Liver (tissue), 9 donors: ENCODE data around the gene DAB1. TPM values are rescaled to one million over a fixed set of nuclear protein-coding genes. Genes with fewer than 3 reads are reported as not detected.

ENCODE experiments used
- DNase-seq: peaks from one replicate; pipeline ENCODE4 v3.0.0-alpha.2; 2017; ENCODE audit warnings: low spot score
- H3K27ac ChIP-seq, 2 donors: one replicate each; pipeline ENCODE4 v1.7.0; 2013; ENCODE audit warnings: inconsistent platforms in 2 of 2, low read length in 2 of 2, control low read depth in 1 of 2, low read depth in 1 of 2, mild to moderate bottlenecking in 1 of 2
- H3K27me3 ChIP-seq, 4 donors: one replicate each; pipeline versions ENCODE4 v1.6.1 to v1.7.0; 2013; ENCODE audit warnings: low read length in 3 of 4, inconsistent platforms in 1 of 4, mild to moderate bottlenecking in 1 of 4, moderate library complexity in 1 of 4; ENCODE audit not compliant: control insufficient read depth in 4 of 4, insufficient read depth in 4 of 4
- H3K36me3 ChIP-seq, 4 donors: one replicate each; pipeline versions ENCODE4 v1.6.1 to v1.7.0; 2013; ENCODE audit warnings: low read length in 3 of 4, mild to moderate bottlenecking in 3 of 4, low read depth in 1 of 4, moderate library complexity in 1 of 4; ENCODE audit not compliant: control insufficient read depth in 4 of 4, insufficient read depth in 3 of 4
- H3K4me1 ChIP-seq, 4 donors: one replicate each; pipeline versions ENCODE4 v1.6.1 to v1.7.0; 2013; ENCODE audit warnings: low read length in 3 of 4, mild to moderate bottlenecking in 3 of 4, moderate library complexity in 1 of 4; ENCODE audit not compliant: control insufficient read depth in 4 of 4, insufficient read depth in 4 of 4
- H3K4me3 ChIP-seq, 3 donors: one replicate each; pipeline versions ENCODE4 v1.6.1 to v1.7.0; 2013; ENCODE audit warnings: low read length in 3 of 3, control low read depth in 1 of 3, low read depth in 1 of 3, mild to moderate bottlenecking in 1 of 3
- H3K9ac ChIP-seq, 2 donors: one replicate each; pipeline ENCODE4 v1.7.0; 2013; ENCODE audit warnings: low read length in 2 of 2, mild to moderate bottlenecking in 2 of 2, moderate library complexity in 2 of 2, control low read depth in 1 of 2, low read depth in 1 of 2
- H3K9me3 ChIP-seq, 4 donors: one replicate each; pipeline versions ENCODE4 v1.6.1 to v1.7.0; 2013; ENCODE audit warnings: low read length in 3 of 4; ENCODE audit not compliant: control insufficient read depth in 4 of 4
- CTCF ChIP-seq: fragments of 150-350 bp; IDR thresholded peaks from 2 replicates; pipeline ENCODE4 v1.5.1; 2017; ENCODE audit warnings: improper control_type of control experiment, low read depth, low read length; ENCODE audit not compliant: missing input control
- EGR1 ChIP-seq, 2 donors: IDR thresholded peaks; 2 replicates each; pipeline ENCODE4 v1.6.1; 2016 to 2018; ENCODE audit warnings: antibody characterized with exemption in 2 of 2, low read depth in 2 of 2
- FOXA1 ChIP-seq: IDR thresholded peaks from 2 replicates; pipeline ENCODE4 v1.6.1; 2016; ENCODE audit warnings: antibody characterized with exemption
- FOXA2 ChIP-seq: IDR thresholded peaks from 2 replicates; pipeline ENCODE4 v1.6.1; 2016; ENCODE audit warnings: antibody characterized with exemption
- GABPA ChIP-seq, 2 donors: IDR thresholded peaks in 1 of 2; conservative IDR thresholded peaks in 1 of 2; 2 replicates each; pipeline ENCODE4 v1.6.1; 2016; ENCODE audit warnings: antibody characterized with exemption in 2 of 2, mild to moderate bottlenecking in 1 of 2, moderate library complexity in 1 of 2
- HNF4A ChIP-seq, 2 donors: conservative IDR thresholded peaks; 2 replicates each; pipeline ENCODE4 v1.6.1; 2016; ENCODE audit warnings: antibody characterized with exemption in 2 of 2, mild to moderate bottlenecking in 2 of 2
- HNF4G ChIP-seq: IDR thresholded peaks from 2 replicates; pipeline ENCODE4 v1.6.1; 2016; ENCODE audit warnings: antibody characterized with exemption
- JUND ChIP-seq, 2 donors: IDR thresholded peaks; 2 replicates each; pipeline ENCODE4 v1.6.1; 2016; ENCODE audit warnings: antibody characterized with exemption in 2 of 2
- MAX ChIP-seq: IDR thresholded peaks from 2 replicates; pipeline ENCODE4 v1.6.1; 2016; ENCODE audit warnings: antibody characterized with exemption
- RAD21 ChIP-seq, 2 donors: IDR thresholded peaks; 2 replicates each; pipeline ENCODE4 v1.6.1; 2016; ENCODE audit warnings: antibody characterized with exemption in 2 of 2, mild to moderate bottlenecking in 2 of 2
- REST ChIP-seq: IDR thresholded peaks from 2 replicates; pipeline ENCODE4 v1.6.1; 2016; ENCODE audit warnings: antibody characterized with exemption, mild to moderate bottlenecking
- RXRA ChIP-seq, 2 donors: IDR thresholded peaks; 2 replicates each; pipeline ENCODE4 v1.6.1; 2017 to 2018; ENCODE audit warnings: antibody characterized with exemption in 2 of 2, mild to moderate bottlenecking in 1 of 2
- SP1 ChIP-seq: IDR thresholded peaks from 2 replicates; pipeline ENCODE4 v1.6.1; 2018; ENCODE audit warnings: antibody characterized with exemption, mild to moderate bottlenecking
- TAF1 ChIP-seq: conservative IDR thresholded peaks from 2 replicates; pipeline ENCODE4 v1.6.1; 2016; ENCODE audit warnings: antibody characterized with exemption, mild to moderate bottlenecking
- YY1 ChIP-seq: IDR thresholded peaks from 2 replicates; pipeline ENCODE4 v1.6.1; 2016; ENCODE audit warnings: antibody characterized with exemption, mild to moderate bottlenecking
- ZBTB33 ChIP-seq: IDR thresholded peaks from 2 replicates; pipeline ENCODE4 v1.6.1; 2016; ENCODE audit warnings: antibody characterized with exemption
- WGBS: extraction: QIAGEN DNeasy Blood & Tissue Kit; methylation state at CpG from one replicate; pipeline ENCODE4 v1.1.7; 2013; 5-methylcytosine and 5-hydroxymethylcytosine counted together
- polyA plus RNA-seq, 2 donors: library from polyadenylated mRNA; stranded (reverse) in 1 of 2; unstranded in 1 of 2; fragments of 200-250 nt in 1 of 2; fragments of >200 nt in 1 of 2; fragmentation: Nextera tagmentation in 1 of 2; extraction: Ambion mirVana in 1 of 2; gene quantifications; one replicate each; pipeline versions ENCODE4 v1.2.1 to v1.2.3, GENCODE V29; 2013 to 2015
- total RNA-seq, 2 donors: library from RNA; depleted of rRNA; stranded (reverse); fragments of >200 nt; gene quantifications; one replicate each; pipeline ENCODE4 v1.2.3, GENCODE V29; 2014
- donor health status: healthy.
- donor health status: healthy.
- donor health status: healthy.
- donor health status: healthy.
- donor health status: healthy.

Gene DAB1
- total and polyA plus RNA-seq, 4 donors: 0.54 to 1.7 (median 1.2) TPM

DNA sequence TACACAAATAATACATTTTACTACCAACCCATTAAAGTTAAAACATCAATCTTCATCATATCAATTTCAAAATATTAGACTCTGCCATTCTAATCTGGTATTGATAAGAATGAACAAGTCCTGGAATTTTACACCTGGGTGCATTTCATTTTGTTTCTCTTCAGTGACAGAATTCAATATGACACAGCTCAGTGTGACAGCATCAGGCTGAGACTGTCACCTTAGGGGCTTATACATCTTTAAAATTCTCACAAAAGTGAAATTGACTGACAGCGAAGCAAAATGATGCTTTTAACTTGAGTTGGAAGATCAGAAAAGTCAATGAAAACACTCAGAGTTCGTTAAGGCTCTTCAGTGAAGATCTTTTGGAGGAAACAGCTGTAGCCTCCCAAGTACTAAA lies 213.0 kb downstream of the DAB1 start:
- no peak for DNase-seq
- no peak overlapping the region for H3K9ac ChIP-seq
- TF ChIP-seq JUND (IDR thresholded peaks at IDR 0.05): no peak
- TF ChIP-seq TAF1: no peak
- no peak for TF ChIP-seq RAD21 (IDR thresholded peaks at IDR 0.05)
- no peak for TF ChIP-seq FOXA2
- TF ChIP-seq MAX: no peak
- TF ChIP-seq RXRA (IDR thresholded peaks at IDR 0.05): no peak
- TF ChIP-seq SP1: no peak
- no peak for TF ChIP-seq HNF4G
- TF ChIP-seq FOXA1: no peak
- no peak for TF ChIP-seq CTCF
- no peak for TF ChIP-seq GABPA (IDR thresholded peaks at IDR 0.05 in 1 of 2, conservative IDR thresholded peaks at IDR 0.05 in 1 of 2)
- no peak for TF ChIP-seq ZBTB33
- no peak for TF ChIP-seq YY1
- no peak for TF ChIP-seq EGR1 (IDR thresholded peaks at IDR 0.05; ENCODE audit: low read depth in 2 of 2)
- TF ChIP-seq REST: no peak
- peaks cover 0 to 11% (median 7%) of the 10 kb centered on the region in 4 donors for H3K4me1 ChIP-seq
- H3K36me3 ChIP-seq: no peaks in the 10 kb centered on the region
- H3K9me3 ChIP-seq: no peaks in the 10 kb centered on the region
- H3K4me3 ChIP-seq: no peak overlapping the region
- H3K27ac ChIP-seq: no peak overlapping the region
- no peaks in the 10 kb centered on the region for H3K27me3 ChIP-seq
- 69% methylated on average over 2 of the region's 2 CpGs for WGBS

DNA sequence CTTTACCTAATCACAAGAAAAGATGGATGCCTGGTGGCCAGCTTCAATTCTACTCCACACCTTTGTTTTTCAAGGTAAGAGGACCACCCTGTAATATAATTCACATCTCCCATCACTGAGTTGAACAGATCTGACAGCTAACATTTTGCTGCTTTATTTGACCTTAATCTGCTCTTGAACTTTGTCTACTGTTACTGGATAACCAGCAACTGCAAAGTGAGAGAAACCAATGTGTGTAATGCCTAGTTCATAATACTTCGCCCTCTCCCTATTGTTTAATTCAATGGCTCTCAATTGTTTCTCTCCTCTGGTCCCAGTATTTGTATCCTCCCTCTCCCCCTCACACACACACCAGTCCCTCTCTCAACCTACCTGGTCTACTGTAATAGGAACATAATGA lies 214.4 kb downstream of the DAB1 start:
- Histone ChIP-seq H3K36me3 (no peaks in the 10 kb centered on the region), H3K9me3 (no peaks in the 10 kb centered on the region), H3K27ac (no peak overlapping the region), H3K27me3 (no peaks in the 10 kb centered on the region), H3K4me3 (no peak overlapping the region), H3K4me1 (peaks cover 0 to 11% (median 7%) of the 10 kb centered on the region in 4 donors), H3K9ac (no peak overlapping the region)
- TF ChIP-seq HNF4A (conservative IDR thresholded peaks at IDR 0.05) (peak in 1 of 2 donors; percentile 31), TAF1 (no peak)
- 65% methylated on average over 1 of the region's 1 CpG for WGBS
- no peak for DNase-seq
